ENCODE data around the gene DSCAML1.

- no peak for TF ChIP-seq CTCF (IDR thresholded peaks at IDR 0.05; ENCODE audit: low read depth, low read length)
- TF ChIP-seq EZH2phosphoT487 (IDR thresholded peaks at IDR 0.05; ENCODE audit: low read depth), result no peak
These were observed 312.9 kb downstream of the DSCAML1 start for GRCh38 chr11:117484156-117484555.
